AG20443 (cell line): ENCODE data around the gene BCAS1.

ENCODE experiments used
- DNase-seq: peaks from one replicate; pipeline ENCODE4 v3.0.0; 2012; ENCODE audit warnings: low spot score, mixed read lengths

BCAS1 gene

GRCh38 chr20:53960579-53961272 lies 109.7 kb downstream of the BCAS1 start:
- DNase-seq: no peak

GRCh38 chr20:53959911-53960578 lies 110.3 kb downstream of the BCAS1 start:
- DNase-seq: peak; percentile 71

- no peak for DNase-seq
Measured at GRCh38 chr20:53958260-53958659, 112.1 kb downstream of the BCAS1 start.

- DNase-seq: peak; percentile 50
Measured at GRCh38 chr20:53957451-53958172, 112.8 kb downstream of the BCAS1 start.

GRCh38 chr20:53956013-53956715 lies 114.2 kb downstream of the BCAS1 start:
- DNase-seq: no peak

DNA sequence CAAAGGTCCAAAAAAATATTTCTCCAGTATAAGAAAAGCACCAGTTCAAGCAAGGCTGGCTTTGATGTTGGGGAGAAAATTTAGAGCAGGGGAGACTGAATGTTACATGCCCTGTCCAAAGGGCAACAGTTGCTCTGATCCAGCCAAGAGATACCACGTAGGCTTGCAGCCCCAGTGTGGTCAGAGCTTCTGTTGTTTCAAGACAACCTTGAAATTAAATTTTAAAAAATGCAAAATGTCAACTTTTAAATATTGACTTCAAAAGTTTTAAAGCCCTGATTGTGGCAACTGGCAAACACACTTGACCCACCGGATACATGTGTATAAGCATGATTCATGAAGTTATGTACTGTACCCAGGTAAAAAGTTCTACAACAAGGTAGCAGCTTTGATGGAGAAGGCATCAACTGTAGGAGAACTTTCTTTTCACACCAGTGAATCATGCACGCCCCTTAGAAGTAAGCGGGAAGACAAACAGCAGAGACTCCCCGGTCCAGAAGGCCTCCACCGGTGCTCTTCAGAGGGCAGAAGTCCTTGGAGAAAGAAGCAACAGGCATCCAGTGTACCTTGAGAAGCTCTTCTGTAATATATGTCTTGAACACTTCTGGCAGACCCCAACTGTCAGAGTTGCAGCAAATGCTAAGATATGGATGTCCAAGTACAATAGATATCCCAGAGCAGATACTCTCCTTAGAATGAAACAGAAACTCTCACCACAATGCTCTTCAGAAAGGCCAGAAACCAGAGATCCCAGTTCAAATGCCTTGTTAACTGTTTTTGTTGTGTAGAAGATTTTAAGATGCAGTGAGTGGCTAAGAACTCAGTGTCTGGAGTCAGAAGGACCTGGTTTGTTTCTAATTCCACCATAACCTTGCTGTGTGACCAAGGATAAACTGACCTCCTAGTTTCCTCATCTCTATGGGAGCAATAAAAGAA lies 115.4 kb downstream of the BCAS1 start:
- no peak for DNase-seq

DNA sequence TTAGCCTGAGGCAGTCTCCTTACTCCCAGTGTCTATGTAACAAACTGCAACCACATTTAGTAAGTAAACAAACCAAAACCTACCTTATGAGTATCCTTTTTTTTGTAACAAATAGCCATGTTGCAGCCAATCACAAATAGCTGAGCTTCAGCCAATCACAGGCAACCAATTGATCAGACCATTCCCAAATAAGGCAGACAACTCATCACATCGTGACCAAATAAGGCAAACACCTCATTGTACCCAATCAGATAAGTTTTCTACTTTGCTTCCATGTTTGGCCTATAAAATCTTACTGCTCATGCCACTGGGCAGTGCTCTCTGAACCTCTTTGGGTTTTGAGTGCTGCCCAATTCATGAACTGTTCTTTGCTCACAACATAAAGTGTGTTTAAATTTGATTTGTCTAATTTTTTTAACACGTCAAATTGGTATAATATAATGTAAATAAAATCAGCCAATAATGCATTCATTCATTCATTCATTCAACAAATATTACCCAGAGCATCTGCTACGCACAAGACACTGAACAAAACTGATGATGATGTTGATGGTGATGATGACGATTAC lies 117.8 kb downstream of the BCAS1 start:
- no peak for DNase-seq

DNA sequence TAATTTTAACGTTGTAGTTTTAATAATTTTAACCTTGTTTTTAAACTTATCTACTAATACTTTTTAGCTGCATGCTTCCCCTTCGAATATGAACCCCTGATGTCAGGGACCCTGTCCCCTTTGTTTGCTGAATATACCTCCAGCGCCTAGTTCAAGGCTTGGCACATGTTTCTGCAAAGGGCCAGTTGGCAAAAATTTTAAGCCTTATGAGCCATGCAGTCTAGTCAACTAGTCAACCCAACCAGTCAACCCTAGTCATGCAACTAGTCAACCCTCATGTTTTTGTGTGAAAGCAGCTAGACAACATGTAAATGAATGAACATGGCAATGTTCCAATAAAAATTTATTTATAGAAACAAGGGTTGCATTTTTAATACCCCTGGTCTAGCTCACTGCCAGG lies 119.8 kb downstream of the BCAS1 start:
- no peak for DNase-seq

DNA sequence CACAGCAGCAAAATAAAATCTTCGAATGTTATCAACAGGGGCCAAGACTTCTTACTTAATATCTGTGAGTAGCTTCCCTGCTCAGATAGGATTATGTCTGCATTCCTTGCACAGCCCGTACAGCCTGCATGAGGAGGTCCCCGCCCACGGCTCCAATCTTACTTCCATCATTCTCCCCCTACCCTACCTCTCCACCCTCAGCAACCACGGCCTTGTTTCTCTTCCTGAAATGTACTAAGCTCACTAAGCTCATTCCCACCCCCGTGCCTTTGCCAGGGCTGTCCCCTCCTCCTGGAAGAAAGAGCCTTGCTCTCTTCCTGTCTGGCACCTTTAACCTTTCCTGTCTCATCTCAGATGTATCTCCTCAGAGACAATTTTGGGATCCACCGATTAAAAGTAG lies 120.4 kb downstream of the BCAS1 start:
- peak; percentile 16 for DNase-seq

- DNase-seq: peak; percentile 91
Measured at GRCh38 chr20:53949319-53949839, 121.0 kb downstream of the BCAS1 start.

DNA sequence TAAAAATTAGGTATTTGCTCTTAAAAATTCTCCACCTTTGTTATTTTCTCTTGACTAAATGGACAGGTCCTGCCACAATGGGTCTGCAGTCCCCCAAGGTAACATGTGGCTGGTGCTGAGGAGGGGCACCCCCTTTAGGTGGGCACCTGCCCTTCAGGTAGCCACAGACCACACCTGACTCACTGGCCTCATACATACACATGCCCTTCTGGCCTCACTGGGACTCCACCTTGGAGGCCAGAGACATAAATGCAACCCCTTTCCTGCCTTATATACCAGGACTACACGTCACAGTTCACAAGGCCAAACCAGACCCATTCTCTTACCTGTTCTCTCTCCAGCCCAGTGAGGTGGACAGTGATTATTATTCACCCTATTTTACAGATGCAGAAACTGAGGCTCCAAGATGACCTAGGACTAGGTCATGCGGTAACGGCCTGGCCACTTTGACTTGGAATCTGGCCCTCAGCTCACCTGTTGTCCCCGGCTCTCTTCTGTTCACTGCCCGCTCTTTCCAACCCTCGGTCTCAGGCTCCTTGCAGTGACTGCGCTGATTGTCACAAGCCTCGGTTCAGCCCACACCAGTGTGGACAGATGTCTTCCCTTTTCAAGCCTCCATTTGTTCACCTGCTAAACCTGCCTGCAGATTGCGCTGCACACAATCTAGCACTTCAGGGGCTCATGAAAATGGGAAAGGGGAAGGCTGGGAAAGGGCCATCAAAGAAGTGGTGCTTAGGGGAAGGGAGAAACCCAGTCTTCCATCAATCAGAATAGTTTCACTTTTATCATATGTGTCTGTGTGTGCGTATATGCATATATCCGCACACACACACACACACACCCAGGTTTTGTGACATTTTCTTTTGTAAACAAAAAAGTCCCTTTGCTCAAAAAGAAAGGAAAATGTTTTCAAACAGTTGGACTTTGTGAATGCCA lies 121.7 kb downstream of the BCAS1 start:
- DNase-seq: no peak

DNA sequence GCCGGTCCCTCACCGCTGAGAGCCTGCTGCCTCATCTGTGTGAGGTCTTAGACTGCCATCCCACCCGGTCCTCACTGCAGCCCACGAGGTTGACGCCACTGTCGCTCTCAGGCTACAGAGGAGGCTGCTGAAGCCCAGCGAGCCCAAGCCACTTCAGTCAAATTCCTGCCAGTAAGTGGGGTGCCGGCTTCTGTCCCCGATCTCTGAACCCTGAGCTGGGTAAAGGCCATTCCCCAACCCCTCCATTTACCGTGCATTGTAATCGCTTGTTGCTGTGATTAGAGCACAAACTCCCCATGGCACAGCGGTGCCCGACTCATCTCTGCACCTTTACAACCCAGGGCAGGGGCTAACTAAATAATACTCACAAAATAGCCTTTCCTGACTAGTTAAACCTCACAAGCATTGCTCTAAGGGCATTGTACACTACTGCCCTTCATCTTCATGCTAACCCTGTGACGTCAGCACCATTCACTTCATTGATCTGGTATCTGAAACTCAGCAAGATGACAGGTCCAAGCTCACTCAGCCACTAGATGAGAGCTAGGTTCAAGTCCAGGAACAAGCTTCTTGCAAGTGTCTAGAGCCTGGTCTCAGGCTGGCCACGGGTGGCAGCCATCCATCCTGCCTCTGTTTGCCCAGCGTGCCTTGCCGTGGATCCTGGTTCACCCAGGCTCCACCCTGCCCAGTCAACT lies 122.7 kb downstream of the BCAS1 start:
- no peak for DNase-seq

DNA sequence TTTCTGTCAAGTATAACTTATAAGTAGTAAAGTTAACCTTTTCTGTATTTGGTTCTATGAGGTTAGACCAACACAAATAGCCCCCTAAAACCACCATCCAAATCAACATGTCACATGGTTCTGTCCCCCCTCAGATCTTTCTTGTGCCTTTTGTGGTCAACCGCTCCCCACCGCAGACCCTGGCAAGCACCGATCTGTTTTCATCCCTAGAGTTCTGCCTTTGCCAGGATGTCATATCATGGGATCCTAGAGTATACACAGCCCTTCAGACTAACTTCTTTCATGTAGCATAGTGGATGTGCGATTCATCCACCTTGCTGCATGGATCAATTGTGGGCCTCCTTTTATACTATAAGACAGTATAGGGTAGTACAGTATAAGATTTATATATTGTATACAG lies 124.3 kb downstream of the BCAS1 start:
- no peak for DNase-seq

DNA sequence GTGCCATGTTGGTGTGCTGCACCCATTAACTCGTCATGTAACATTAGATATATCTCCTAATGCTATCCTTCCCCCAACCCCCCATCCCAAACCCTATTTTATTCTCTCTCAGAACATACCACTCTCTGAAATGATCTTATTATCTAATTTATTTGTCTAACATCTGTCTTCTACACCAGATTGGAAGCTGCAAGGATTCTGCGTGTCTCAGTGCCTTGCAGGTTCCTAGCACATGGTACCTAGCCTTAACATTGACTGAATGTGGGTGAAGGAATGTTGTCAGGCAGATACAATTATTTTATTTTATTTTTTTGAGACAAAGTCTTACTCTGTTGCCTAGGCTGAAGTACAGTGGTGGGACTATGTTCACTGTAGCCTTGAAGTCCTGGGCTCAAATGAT lies 124.9 kb downstream of the BCAS1 start:
- no peak for DNase-seq

DNA sequence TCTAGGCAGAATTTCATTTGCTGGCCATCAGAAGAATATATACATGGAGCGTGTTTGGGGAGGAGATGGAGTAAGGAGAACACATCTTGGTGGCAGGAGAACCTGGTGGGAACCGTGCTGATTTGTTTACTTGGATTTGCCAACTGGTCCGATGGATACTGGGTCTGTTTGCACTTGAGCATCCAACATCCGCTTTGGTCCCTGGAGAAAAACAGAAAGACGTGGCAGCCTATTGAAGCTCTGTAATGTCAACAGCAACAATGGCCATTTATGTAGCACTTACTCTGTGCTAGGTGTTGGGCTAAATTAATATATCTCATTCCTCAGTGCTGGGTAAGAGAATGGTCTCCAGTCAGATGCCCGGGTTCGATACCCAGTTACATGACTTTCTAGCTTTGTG lies 125.6 kb downstream of the BCAS1 start:
- DNase-seq: no peak

GRCh38 chr20:53943522-53944291 lies 126.7 kb downstream of the BCAS1 start:
- DNase-seq: peak; percentile 48

DNA sequence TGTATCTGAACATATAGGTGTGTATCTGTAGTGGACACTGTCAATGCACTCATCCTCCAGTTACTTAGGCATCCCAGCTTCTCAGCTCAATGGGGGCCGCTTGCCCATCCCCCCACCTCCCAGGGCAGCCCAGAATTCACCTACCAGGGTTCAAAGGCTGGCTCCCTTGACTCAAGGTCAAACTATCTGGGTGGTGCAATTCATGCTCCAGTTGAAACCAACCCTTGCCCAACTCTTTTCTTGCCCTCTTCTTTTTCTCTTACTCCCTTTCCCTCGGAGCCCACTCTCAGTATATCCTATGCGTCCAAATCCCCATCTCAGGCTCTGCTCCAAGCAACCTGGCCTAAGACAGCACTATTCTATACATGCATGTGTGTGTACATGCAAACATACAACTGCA lies 127.4 kb downstream of the BCAS1 start:
- no peak for DNase-seq

DNA sequence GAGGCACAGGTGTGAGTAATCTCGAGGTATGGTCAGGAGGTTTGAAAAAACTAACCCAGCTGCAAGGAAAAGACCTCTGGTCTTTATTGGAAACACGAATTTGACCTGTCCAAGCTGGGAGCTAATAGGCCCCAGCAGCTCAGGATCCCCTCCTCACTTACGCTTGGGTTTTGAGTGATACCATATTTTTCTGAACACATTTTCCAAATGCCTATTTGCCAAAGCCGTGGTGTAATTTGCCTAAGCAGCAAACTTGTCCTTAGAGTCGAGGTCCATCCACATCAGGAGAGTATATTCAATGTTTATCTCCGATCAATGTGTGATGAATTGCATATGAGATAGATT lies 128.0 kb downstream of the BCAS1 start:
- no peak for DNase-seq
